Activated T-cell treated with anti-CD3 and anti-CD28 coated beads for 1 hour (primary cell): ENCODE results near the gene NEAT1.

Source experiments
- DNase-seq: peaks from one replicate; pipeline ENCODE4 v3.0.0-alpha.2; 2020; ENCODE audit warnings: low read depth

The NEAT1 gene

DNA sequence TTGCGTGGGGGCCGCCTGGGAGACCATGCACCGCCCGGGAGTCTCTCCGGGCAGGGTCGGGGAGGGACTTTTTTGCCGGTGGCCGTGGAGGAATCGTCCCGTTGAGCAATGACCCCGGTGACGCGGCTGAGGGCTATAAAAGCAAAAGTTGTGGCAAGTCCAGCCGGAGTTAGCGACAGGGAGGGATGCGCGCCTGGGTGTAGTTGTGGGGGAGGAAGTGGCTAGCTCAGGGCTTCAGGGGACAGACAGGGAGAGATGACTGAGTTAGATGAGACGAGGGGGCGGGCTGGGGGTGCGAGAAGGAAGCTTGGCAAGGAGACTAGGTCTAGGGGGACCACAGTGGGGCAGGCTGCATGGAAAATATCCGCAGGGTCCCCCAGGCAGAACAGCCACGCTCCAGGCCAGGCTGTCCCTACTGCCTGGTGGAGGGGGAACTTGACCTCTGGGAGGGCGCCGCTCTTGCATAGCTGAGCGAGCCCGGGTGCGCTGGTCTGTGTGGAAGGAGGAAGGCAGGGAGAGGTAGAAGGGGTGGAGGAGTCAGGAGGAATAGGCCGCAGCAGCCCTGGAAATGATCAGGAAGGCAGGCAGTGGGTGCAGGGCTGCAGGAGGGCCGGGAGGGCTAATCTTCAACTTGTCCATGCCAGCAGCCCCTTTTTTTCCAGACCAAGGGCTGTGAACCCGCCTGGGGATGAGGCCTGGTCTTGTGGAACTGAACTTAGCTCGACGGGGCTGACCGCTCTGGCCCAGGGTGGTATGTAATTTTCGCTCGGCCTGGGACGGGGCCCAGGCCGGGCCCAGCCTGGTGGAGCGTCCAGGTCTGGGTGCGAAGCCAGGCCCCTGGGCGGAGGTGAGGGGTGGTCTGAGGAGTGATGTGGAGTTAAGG is at the start of gene NEAT1:
NEAT1 (plus strand) TSS at position 166 of the 883 bp plus-strand sequence.
- peak; percentile 93 for DNase-seq

- DNase-seq: no peak
These were observed 48.6 kb upstream of the NEAT1 start for GRCh38 chr11:65373839-65374580.

DNA sequence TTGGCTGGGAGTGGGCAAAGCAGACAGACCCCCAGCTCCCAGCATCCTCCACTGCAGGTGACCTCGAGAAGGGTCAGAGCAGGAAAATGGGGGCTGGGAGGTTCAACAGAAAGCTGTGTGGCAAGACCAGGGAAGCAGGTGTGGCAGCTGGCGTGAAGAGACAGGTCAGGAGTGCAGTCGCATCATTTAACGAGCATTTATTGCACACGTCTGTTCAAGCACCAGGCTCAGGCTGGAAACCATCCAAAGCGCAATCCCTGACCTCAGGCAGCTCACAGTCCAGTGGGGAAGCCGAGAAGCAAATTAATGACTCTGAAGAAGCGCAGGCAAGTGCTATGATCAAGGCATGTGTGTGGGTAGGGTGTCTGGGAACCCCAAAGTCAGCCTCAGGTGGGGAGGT is 47.6 kb upstream of the NEAT1 start:
- DNase-seq: no peak

- DNase-seq: no peak
These were observed 46.4 kb upstream of the NEAT1 start for GRCh38 chr11:65376138-65376713.

DNA sequence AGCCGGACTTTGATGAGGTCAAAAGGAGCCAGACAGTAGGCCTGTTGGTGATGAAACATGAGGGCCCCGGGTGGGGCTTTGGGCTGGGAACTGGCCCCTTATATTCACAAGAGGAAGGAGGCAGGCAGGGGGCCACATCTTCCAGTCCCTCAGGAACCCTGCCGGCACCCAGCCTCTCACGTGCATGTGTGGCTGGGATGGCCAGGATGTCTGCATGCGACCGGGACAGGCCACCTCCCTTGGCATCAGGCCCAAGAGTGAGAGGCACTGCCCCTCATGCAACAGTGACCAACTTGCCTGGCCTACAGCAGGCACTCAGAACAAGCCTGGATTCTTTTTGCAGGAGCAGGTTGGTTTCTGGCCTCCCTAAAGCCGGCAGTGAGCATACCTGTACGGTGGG is 45.6 kb upstream of the NEAT1 start:
- DNase-seq: no peak

- DNase-seq: no peak
These were observed 44.8 kb upstream of the NEAT1 start for GRCh38 chr11:65377777-65378176.

DNA sequence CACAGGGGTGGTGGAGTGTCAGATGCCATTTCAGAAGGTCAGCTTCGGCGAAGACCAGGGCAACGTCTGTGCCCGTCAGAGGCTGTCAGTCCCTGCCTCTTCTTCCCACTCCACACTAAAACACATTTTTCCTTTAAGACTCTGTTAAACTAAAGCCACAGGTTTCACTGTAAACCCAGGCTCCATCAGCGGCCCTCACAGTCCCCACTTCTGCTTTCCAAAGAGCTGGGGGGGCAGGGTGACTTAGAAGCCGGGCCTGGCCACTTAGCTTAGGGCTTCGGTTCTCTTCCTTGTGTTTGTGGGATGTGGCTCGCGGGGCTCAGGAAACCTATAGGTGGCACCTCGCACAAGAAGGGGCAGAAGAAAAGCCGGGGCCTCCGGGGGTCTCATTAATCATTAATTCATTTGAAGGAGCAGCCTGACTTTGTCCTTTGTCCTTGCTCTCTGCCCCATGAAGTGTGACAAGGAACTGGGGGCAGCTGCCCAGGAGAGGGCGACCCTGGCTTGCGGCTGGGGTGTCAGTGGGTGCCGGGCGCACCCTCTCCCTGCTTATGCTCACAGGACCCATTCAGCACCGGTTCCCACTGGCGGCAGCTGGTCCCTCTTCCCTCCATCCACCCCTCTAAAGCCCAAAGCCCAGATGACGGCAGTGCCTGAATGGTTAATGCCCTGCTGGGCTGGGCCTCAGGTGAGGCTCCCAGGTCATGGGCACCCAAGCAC is 44.2 kb upstream of the NEAT1 start:
- DNase-seq: no peak

GRCh38 chr11:65378928-65379638 is 43.5 kb upstream of the NEAT1 start:
- no peak for DNase-seq

DNA sequence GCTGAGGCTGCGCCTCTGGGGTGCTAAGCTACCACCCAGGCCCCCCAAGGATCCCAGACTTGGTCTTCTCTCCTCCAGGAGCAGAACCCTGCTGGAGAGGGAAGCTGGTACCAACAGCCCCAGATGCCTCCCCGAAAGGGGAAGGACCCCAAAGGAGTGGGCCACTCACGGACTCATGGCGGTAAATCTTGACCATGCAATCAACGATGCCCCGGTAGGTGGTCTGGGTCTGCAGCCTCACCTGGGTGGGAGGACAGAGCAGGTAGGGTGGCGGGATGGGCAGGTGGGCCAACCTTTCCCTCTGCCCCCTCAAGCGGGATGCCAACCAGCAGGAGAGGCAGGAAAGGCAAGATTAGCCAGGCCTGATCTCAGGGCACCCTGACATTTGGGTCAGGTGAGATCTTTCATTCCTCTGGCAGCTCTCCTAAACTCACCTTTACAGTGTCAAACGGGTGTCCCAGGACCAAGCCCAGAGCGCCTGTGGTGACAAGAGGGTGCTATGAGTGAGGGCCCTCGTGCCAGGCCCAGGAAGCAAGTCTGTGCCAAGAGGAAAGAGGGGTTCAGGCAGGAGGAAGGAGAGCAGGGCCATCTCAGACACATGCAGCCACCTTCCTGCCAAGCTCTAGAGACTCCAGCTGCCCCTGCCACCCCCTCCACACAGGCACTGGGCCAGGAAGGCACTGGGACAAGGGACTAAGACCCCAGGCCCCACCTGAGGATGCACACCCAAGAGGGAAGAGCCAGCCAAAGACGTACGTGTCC is 42.7 kb upstream of the NEAT1 start:
- DNase-seq: no peak

GRCh38 chr11:65380460-65381119 is 42.0 kb upstream of the NEAT1 start:
- no peak for DNase-seq

DNA sequence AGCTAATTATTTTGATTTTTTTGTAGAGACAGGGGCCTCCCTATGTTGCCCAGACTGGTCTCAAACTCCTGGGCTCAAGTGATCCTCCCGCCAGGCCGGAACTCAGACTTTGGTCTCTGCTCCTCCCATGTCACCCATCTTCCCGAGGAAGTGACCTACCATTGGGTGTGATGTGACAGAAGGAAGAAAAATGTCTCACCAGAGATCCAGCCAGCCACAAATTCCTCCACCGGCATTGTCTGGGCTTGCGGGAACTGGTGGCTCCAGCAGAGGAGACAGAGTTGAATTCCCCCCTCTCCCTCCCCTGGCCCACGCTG is 40.9 kb upstream of the NEAT1 start:
- DNase-seq: no peak

GRCh38 chr11:65382033-65382803 is 40.4 kb upstream of the NEAT1 start, which contains the start of gene SLC25A45:
Gene SLC25A45, minus strand, starts transcription at chr11:65382646. Its CDS starts 695 bp downstream, at chr11:65381951.
- peak; percentile 86 for DNase-seq

DNA sequence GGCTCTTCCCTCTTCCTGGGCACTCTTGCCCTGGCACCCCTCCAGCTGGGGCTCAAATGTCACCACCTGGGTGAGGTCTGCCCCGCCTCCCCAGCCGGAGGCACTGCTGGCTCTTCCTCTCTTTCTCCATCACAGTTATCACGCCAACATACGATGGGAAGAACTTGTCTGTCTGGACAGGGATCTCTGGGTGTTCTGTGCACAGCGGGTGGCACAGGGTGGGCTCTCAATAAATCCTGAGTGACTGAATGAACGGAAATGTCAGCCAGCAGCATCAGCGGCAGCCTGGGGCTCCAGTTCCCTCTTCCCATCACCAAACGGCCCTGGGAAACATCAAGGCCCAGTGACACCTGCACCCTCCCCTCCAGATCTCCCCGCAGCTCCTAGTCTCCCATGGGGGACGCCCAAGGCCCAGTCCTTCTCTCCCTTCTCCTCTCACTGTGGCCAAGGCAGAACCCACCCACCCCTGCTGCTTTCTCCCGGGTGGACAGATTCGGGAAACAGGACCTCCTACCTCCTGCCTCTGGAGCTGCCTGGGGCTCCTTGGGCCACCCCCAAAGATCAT is 39.7 kb upstream of the NEAT1 start:
- no peak for DNase-seq

- DNase-seq: no peak
These were observed 38.8 kb upstream of the NEAT1 start for GRCh38 chr11:65383778-65384177.

- DNase-seq: no peak
These were observed 38.2 kb upstream of the NEAT1 start for GRCh38 chr11:65384301-65384889.

GRCh38 chr11:65386307-65387140 is 36.1 kb upstream of the NEAT1 start, which contains the start of gene FRMD8:
Gene FRMD8, plus strand, starts transcription at chr11:65386637. Its CDS starts 400 bp downstream, at chr11:65387037.
- DNase-seq: peak; percentile 88

DNA sequence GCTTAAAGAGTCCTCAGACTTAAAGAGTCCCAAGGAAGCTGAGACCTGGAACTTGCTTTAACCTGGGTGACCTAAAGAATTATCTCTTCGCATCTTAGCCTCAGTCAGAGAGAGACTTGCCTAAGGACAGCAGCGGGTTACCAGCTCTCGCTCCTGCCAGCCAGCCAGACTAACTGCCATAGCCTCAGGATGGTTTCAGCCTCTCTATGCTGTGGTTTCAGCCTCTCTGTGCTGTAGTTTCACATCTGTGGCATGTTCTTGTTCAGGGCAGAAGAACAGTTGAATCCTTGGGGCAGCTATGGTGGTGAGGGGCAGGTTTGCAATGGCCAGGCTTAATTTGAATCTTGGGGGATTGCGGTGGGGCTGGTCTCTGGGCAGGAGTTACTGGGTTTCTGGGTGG is 33.9 kb upstream of the NEAT1 start:
- DNase-seq: no peak
